Dermis blood vessel endothelial cell (primary cell): ENCODE data around the gene KDR. TPM values are rescaled to one million over a fixed set of nuclear protein-coding genes. Genes with fewer than 3 reads are reported as not detected.

Experiments
- DNase-seq: peaks from one replicate; pipeline ENCODE4 v3.0.0; 2010
- total RNA-seq: library from RNA; depleted of rRNA; stranded (reverse); fragments of >200 nt; gene quantifications from 2 replicates; pipeline ENCODE4 v1.2.3, GENCODE V29; 2014

Gene KDR
- total RNA-seq, 1 donor from 2014 or later, result 321 TPM

DNA sequence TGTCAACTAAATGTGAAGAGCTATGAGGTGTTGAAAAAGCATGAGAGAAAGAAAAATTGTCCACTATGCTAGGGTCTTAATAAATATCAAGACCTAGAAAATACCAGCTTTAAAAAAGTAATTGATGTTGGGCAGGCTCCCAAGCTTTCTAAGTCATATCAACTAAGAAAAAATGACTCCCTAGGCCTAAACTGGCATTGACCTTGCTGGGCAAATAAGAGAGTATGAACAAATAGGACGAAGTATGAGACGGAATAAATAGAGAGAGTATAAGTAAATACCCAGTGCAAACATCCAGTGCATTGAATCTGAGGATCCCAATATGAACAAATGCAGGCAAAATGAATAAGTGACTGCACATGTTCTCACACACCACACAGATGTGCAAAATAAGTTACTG lies 3.2 kb downstream of the KDR start:
- peak; percentile 28 for DNase-seq

DNA sequence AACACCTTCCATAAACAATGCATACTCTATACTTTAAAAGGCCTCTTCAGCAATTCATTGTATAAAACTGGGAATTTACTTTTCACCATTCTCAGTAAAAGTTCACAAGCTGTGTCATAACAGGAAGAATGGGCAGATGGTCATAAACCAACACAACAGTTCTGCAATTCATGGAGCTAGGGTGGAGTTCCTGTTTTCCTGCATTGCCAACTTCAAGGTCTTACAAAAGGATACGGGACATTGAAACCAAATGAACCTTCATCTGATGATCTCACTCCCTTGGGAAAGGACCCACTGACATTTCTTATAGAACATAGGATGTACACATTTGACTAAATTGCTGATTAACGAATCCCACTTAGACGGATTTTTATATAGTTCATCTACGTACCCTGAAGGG lies 4.1 kb downstream of the KDR start:
- peak; percentile 95 for DNase-seq

GRCh38 chr4:55118397-55118796 lies 7.0 kb downstream of the KDR start:
- peak; percentile 47 for DNase-seq

GRCh38 chr4:55117511-55117910 lies 7.9 kb downstream of the KDR start:
- no peak for DNase-seq

GRCh38 chr4:55116450-55116849 lies 8.9 kb downstream of the KDR start:
- DNase-seq, result peak; percentile 70

GRCh38 chr4:55111601-55112000 lies 13.8 kb downstream of the KDR start:
- no peak for DNase-seq

DNA sequence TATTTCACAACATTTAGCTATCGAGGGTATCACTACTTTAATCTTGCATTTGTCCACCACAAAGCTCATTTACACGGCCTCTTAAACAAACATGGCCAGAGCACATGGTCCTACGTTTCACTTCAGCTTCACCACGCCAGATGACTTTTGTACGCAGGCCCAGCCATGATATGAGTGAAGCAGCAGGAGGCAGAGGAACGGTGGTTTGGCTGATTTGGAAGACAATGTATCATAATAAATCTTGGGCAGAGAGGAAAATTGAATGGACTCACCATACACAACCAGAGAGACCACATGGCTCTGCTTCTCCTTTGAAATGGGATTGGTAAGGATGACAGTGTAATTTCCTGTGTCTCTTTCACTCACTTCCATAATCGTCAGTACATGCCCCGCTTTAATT lies 15.3 kb downstream of the KDR start:
- DNase-seq, result no peak

- no peak for DNase-seq
Observed at GRCh38 chr4:55107054-55107453, 18.3 kb downstream of the KDR start.

- DNase-seq, result no peak
Observed at GRCh38 chr4:55103224-55103623, 22.2 kb downstream of the KDR start.

GRCh38 chr4:55099816-55100215 lies 25.6 kb downstream of the KDR start:
- no peak for DNase-seq

DNA sequence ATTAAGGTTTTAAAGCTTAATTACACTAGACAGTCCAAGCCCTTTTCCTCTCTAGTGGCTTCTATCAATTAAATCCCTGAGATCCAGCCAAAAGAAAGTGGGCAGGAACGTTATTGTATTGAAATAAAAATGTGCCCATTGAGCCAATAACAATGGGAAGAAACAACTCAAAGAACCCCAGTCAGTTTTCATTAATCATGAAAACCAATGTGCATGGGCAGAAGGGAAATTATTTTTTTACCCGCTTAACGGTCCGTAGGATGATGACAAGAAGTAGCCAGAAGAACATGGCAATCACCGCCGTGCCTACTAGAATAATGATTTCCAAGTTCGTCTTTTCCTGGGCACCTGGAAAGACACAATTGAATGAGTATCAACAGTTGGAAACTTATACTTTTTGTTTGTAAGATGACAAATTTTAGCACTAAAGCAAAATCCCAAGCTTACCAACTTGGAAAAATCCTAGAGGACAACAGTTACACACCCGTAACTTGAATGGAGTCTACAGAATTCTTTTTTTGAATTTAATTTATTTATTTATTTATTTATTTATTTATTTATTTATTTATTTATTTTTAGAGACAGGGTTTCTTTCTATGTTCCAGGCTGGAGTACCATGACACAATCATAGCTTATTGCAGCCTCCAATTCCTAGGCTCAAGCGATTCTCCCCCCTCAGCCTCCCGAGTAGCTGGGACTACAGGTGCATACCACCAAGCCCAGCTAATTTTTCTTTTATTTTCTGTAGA lies 26.8 kb downstream of the KDR start:
- no peak for DNase-seq

GRCh38 chr4:55096619-55097018 lies 28.8 kb downstream of the KDR start:
- no peak for DNase-seq

- DNase-seq, result no peak
Observed at GRCh38 chr4:55096045-55096444, 29.4 kb downstream of the KDR start.

GRCh38 chr4:55092504-55092903 lies 32.9 kb downstream of the KDR start:
- no peak for DNase-seq

GRCh38 chr4:55089916-55090315 lies 35.5 kb downstream of the KDR start:
- DNase-seq, result no peak

- DNase-seq, result no peak
Observed at GRCh38 chr4:55087913-55088260, 37.5 kb downstream of the KDR start.

DNA sequence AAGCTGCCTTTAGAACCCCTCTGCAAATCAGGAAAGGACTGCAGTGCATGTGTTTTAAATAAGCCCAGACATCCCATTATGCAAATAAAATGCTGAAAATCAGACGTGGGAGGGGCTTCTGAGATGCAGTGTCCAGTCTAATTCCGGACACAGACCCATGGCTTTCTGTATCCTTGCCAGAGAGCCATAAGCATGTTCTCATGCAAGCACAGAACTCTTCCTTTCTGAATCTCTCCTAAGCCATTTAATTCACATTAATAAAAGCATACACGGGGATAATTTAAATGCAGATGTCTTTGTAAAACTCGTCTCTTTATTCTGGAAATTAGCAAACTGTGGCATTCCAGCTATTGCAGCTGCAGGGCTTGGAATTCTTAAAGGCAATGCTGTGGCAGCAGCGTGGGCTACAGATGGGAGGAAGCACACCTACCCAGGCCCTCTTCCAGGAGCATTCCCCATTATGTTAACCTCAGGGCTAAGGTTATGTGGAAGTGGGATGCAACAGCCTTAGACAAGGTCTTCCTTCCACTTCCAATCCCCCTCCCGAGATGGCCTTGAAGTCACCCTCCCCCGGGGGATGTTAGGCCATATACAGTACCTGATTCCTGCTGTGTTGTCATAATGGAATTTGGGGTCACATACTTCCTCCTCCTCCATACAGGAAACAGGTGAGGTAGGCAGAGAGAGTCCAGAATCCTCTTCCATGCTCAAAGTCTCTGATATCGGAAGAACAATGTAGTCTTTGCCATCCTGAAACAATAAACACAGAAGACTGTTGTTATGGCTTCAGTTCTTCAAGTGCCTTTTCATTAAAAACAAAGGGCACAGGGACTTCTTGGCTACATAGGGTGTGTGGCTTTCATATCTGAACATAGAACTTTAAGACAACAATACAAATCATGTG lies 38.1 kb downstream of the KDR start:
- DNase-seq, result peak; percentile 50

- no peak for DNase-seq
Observed at GRCh38 chr4:55086578-55086977, 38.8 kb downstream of the KDR start.

DNA sequence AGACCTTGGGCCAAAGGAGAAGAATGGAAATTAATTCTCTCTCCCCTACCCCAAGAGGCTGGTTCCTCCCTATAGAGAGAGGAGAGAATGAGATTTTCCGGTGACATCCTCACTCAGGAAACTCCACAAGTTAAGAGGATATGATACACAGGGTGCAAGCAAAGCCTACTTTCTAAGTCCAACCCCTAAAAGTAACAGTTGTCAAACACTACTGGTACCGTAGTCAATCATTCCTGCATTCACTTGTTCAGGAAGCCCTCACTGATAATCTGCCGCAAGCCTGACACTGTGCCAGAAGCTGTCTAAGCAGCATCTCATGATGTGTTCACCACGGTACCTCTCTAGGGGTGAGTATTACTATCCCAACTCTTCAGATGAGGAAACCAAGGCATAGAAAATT lies 41.7 kb downstream of the KDR start:
- peak; percentile 50 for DNase-seq

- DNase-seq, result no peak
Observed at GRCh38 chr4:55082756-55083155, 42.6 kb downstream of the KDR start.

DNA sequence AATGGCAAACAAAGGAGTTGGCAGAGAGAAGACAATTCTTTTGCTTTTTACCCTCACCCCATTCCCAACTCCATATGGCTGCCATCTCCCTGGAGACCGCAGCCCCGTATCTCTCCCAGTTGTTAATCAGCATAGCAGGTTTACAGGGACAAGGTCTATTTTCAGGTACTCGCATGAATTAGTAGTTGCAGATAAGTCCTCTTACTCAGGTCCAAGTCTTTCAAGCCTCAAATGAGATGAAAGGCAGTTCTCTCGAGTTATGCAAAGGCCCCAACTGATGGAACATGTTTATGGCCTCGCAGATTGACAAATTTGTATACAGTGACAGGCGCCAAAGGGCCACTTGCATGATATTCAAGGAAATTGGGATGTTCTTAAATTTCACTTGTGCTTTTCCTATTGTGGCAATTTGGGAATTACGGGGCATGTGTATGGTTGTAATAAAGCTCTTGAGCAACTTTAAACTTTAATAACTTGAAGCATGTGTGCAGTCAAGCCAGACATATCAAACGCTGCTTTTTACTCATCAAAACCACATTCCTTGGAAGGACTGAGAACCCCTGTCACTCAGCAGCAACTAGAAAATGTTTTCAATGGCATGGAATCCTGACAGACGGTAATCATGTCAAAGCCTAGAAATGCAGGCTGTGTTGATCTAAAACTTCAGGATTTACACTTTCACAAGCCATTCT lies 45.1 kb downstream of the KDR start:
- no peak for DNase-seq

DNA sequence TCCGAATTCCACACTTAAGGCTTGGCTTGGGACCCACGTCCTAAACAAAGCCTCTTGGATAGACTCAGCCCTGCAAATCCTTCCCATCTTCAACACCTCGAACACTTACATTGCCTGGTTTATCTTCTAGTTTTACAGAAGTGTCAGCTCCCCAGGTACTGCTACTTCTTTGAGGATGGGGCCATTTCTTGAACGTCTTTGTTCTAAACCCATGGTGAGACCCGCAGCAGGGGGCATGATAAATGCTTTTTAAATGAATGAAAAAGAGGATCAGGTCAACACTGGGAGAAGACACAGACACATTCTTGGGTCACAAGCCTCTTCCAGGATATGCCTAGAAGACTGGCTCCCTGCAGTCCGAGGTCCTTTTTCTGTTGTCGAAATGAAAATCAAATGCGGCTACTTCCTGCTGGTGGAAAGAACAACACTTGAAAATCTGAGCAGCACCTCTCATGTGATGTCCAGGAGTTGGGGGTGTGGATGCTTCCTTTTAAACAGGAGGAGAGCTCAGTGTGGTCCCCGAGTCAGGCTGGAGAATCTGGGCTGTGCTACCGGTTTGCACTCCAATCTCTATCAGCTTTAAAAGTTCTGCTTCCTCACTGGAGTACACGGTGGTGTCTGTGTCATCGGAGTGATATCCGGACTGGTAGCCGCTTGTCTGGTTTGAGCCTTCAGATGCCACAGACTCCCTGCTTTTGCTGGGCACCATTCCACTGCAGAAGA lies 45.8 kb downstream of the KDR start:
- DNase-seq, result peak; percentile 74

- peak; percentile 95 for DNase-seq
Observed at GRCh38 chr4:55078987-55079386, 46.4 kb downstream of the KDR start.
